ENCODE data around the gene FAM229B. TPM values are rescaled to one million over a fixed set of nuclear protein-coding genes. Genes with fewer than 3 reads are reported as not detected.
"Not testable (repeated sequence)": the region's sequence is repeated elsewhere in the genome, so short reads cannot be mapped to it uniquely, and the experiment has no call there.

FAM229B gene
- 7.8 and 9.7 TPM in 2 replicates for total RNA-seq (2014; rRNA removed)
- polyA plus RNA-seq (2012) = 32.4 TPM

- peak; percentile 95 for DNase-seq (ENCODE audit: low read depth)
These were observed at the start of gene FAM229B, which contains the start of gene TUBE1 for GRCh38 chr6:112087136-112087911. FAM229B (plus strand) TSS chr6:112087591; CDS start chr6:112099284, 11,693 bp downstream. TUBE1 (minus strand) TSS chr6:112087482; CDS start chr6:112087434, 48 bp downstream.

DNA sequence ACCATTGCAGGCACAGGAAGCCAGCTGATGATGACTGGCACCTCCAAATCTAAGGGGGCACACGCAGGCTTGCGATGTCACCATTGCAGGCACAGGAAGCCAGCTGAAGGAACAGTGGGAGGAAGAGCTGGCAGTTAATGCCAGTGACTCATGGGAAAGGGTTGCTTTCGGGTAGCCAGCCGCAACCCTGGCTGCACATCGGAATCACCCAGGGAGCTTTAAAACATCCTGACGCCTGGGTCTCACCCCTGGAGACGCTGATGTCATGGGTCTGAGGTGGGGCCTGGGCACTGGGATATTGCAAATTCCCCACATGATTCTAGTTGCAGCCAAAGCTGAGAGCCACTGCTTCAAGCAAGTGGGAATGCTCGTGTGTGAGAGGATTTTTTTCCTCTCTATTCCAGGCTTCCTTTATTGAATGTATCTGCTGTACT lies 49.6 kb upstream of the FAM229B start:
- peak; percentile 99 for DNase-seq (ENCODE audit: low read depth)

DNA sequence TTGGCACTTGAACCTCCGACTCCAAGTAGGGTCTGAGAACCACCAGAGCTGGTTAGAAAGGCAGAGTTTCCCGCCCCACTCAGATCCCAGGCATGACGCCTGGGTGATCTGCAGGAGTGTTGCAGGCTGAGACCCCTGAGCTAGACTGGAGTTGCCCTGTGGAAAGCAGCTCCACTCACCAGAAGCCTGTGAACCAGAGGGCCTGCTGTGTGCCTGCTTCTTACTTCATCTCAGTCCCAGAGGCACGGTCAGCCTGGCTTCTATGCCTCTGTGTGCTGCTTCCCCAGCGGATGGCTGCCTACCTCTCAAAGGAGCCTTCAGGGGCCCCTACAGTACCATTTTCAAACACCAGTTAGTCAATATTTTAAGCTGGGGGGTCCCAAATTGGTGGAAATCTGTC lies 49.1 kb upstream of the FAM229B start:
- peak; percentile 60 for DNase-seq (ENCODE audit: low read depth)

- DNase-seq (ENCODE audit: low read depth) = peak; percentile 69
These were observed 48.5 kb upstream of the FAM229B start for GRCh38 chr6:112038756-112039430.

- no peak for DNase-seq (ENCODE audit: low read depth)
These were observed 48.0 kb upstream of the FAM229B start for GRCh38 chr6:112039431-112039770.

GRCh38 chr6:112040956-112041355 lies 46.4 kb upstream of the FAM229B start:
- DNase-seq (ENCODE audit: low read depth) = peak; percentile 74

GRCh38 chr6:112041535-112041934 lies 45.9 kb upstream of the FAM229B start:
- DNase-seq (ENCODE audit: low read depth) = no peak

- DNase-seq (ENCODE audit: low read depth) = peak; percentile 92
These were observed 44.1 kb upstream of the FAM229B start for GRCh38 chr6:112043032-112044007.

DNA sequence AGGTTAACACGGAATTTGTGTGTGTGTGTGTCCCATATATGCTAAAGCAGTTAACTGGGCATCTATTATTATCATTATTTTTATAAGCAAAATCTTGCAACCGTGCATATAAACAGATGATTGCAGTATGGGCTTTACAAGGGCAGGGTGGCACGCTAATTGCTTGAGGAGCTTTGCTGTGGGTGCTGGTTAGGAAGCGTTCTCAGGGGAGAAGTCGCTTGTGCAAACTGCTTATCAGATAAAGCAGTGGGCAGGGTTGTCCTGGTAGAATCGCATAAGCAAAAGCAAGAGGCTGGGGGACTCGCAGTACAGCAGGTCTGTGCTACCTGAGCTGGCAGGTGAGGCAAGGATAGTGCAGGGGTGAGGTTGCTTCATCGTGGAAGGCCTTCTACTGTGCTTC lies 43.2 kb upstream of the FAM229B start:
- no peak for DNase-seq (ENCODE audit: low read depth)

DNA sequence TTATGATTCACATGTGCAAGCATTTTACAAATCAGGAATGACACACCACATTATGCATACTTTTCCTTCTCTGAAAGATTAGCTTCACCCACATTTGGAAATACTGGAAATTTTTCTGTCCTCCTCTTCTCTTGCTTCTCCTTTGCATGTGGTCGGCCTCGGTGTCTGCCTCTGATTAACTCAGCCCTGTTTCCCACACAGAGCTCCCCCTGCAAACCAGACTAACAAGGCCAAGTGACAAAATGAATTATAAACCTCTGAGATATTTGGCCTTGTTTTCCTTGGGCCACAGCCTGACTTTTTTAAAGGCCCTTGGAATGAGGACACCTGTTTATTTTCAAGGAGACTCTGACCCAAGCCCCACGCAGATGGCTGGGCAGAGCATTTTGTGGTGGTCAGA lies 42.5 kb upstream of the FAM229B start:
- DNase-seq (ENCODE audit: low read depth) = peak; percentile 67

DNA sequence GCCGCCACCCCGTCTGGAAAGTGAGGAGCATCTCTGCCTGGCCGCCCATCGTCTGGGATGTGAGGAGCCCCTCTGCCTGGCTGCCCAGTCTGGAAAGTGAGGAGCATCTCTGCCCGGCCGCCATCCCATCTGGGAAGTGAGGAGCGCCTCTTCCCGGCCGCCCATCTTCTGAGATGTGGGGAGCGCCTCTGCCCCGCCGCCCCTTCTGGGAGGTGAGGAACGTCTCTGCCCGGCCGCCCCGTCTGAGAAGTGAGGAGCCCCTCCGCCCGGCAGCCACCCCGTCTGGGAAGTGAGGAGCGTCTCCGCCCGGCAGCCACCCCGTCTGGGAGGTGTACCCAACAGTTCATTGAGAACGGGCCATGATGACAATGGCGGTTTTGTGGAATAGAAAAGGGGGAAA lies 39.9 kb upstream of the FAM229B start:
- DNase-seq (ENCODE audit: low read depth) = not testable (repeated sequence)

- no peak for DNase-seq (ENCODE audit: low read depth)
These were observed 38.2 kb upstream of the FAM229B start for GRCh38 chr6:112049026-112049799.

GRCh38 chr6:112049996-112050395 lies 37.4 kb upstream of the FAM229B start:
- DNase-seq (ENCODE audit: low read depth) = no peak

DNA sequence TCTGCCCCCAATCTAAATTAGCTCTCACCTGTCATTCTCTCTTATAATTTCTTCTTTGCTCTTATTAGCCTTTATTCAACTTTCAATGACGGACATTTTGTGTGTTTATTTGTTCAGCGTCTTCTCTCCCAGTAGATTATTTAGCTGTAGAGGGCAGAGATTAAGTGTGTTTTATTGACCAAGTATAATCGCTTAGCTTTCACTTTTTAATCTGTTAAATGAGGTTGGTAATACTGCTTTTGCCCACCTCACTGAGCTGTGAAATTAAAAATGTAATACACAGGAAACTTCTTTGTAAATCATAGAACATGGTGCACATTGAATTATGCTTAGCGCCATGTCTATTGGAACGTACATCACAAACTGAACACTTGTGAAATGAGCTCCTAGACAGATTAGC lies 37.0 kb upstream of the FAM229B start:
- no peak for DNase-seq (ENCODE audit: low read depth)

DNA sequence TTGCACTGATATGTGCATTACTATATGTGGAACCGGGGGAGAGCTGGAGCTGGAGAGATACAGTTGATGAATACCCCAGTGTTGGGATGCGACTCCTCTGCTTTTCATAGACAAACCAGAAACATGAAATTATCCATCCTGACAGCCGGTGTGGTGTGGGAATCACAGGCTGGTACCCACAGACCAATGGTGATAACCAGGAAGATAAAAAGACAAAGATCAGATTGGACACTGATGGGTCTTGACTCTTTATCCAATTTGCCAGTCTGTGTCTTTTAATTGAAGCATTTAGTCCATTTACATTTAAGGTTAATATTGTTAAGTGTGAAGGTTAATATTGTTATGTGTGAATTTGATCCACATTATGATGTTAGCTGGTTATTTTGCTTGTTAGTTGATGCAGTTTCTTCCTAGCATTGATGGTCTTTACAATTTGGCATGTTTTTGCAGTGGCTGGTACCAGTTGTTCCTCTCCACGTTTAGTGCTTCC lies 36.1 kb upstream of the FAM229B start:
- not testable (repeated sequence) for DNase-seq (ENCODE audit: low read depth)

- no peak for DNase-seq (ENCODE audit: low read depth)
These were observed 33.4 kb upstream of the FAM229B start, which contains the start of gene CCN6 for GRCh38 chr6:112054001-112054400. CCN6 (plus strand) TSS chr6:112054104; CDS start chr6:112054358, 254 bp downstream.

DNA sequence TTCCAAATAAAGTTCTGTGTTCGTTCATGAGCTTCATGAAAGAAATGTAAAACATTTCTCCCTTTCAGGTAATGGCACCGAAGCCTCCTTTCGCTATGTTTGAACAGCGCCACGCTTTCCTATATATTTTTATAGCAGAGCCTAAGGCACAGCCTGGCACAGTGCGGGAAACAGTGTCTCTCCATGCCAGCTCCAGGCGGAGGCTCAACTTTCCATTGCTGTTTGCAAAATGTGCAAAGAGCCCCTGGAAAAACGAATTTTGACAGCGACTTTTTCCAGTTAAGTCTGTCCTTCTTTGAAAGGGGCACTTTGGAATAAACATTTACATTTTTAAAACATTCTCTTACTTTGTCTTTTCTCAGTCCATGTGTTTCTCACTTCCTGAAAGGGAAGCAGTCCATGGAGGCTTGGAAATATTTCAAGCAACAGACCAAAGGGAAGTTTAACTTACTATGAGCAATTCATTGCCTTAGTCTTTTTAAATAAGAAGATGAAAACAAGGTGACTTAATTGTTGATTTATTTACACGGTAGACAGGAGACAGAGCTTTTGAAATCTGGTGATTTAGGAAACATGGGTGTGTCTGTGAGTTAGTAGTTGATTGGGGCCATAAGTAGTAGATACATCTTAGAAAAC lies 32.7 kb upstream of the FAM229B start:
- no peak for DNase-seq (ENCODE audit: low read depth)

DNA sequence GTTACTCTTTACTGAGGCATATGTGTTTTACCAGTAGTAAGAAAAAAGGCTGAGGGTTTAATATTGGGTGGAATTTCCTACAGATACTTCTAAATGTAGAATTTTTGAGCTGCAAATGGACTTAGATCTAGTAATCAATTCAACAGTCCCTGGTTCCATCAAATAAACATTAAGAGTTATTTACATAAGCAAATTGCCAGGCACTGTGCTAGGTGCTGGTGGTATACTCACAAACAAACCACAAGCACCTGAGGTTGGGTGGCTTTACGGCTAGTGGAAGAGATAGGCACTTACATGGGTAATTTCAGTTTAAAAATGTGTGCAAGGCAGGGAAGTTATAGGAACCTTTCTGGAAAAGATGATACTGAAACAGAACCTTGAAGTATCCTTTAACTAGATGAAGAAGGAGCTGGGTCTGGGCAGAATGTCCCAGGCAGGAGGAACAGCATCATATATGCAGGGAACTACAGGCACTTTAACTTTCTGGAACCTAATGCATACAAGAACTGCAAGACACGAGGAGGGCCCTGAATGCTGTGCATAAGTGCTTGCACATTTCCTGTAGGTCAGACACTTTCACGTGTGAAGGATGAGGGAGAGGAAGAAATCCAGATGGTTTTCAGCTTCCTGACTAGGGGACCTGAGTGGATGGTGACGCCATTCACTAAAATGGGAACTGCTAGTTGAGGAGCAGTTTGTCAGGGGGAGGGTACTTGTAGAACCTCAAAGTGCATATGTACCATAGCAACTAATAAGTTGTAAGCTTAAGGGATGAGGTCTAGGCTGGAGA lies 29.0 kb upstream of the FAM229B start:
- no peak for DNase-seq (ENCODE audit: low read depth)

GRCh38 chr6:112061605-112062004 lies 25.8 kb upstream of the FAM229B start:
- peak; percentile 47 for DNase-seq (ENCODE audit: low read depth)

Data from LHCN-M2 (cell line).